Activated CD8-positive, alpha-beta memory T cell treated with anti-CD3 and anti-CD28 coated beads, Interleukin-2, amount 50 U/mL, for 24 hours (primary cell): ENCODE measurements around the gene PYGO1.
"Not testable (repeated sequence)": the region's sequence is repeated elsewhere in the genome, so short reads cannot be mapped to it uniquely, and the experiment has no call there.

ENCODE experiments used
- DNase-seq: peaks from one replicate; pipeline ENCODE4 v3.0.0-alpha.2; 2020; ENCODE audit errors: extremely low read depth

PYGO1 gene

DNA sequence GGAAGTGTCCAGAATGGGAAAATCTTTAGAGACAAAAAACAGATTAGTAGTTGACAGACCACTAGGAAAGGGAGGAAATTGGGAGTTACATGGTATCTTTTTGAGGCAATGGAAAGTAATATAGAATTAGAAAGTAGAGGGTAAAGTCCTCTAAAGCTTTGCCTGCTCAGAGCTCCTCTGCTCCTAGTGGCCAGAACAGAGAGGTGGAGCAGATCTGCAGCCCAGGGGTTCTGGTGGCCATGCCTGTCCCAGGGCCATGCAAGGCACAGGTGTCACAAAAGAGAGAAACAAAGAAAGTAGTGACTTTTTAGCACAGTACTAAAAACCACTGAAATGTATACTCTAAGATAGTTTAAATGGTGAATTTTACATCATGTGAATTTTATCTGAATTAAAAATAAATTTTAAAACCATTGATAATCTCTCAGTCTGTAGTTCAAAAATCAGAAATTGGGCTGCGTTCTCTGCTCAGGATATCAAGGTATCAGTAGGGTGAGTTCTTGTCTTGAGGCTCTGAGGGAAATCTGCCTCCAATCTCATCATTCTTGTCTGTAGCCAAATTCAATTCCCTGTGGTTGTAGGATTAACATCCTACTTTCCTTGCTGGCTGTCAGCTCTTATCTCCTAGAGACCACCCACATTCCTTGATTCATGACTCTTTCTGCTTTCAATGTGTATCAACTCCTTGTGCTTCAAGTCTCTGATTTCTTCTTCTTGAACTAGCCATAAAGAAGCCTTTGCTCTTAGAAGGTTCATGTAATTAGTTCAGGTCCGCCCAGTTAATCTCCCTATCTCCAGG is 23.6 kb downstream of the PYGO1 start:
- no peak for DNase-seq

DNA sequence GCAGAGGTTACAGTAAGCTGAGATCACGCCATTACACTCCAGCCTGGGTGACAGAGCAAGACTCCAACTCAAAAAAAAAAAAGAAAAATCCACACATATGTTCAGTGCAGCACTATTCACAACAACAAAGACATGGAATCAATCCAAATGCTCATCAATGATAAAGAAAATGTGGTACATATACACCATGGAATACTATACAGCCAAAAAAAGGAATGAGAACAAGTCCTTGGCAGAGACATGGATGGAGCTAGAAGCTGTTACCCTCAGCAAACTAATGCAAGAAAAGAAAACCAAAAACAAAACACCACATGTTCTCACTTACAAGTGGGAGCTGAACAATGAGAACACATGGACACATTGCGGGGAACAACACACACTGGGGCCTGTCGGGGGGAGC is 25.5 kb downstream of the PYGO1 start:
- DNase-seq = no peak

DNA sequence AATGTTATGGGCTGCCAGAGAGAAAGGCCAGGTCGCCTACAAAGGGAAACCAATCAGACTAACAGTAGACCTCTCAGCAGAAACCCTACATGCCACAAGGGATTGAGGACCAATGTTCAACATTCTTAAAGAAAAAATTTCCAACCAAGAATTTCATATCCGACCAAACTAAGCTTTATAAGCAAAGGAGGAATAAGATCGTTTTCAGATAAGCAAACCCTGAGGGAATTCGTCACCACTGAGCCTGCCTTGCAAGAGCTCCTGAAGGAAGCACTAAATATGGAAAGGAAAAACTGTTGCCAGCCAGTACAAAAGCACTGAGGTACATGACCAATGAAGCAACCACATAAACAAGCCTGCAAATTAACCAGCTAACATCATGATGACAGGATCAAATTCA is 33.1 kb downstream of the PYGO1 start:
- no peak for DNase-seq

DNA sequence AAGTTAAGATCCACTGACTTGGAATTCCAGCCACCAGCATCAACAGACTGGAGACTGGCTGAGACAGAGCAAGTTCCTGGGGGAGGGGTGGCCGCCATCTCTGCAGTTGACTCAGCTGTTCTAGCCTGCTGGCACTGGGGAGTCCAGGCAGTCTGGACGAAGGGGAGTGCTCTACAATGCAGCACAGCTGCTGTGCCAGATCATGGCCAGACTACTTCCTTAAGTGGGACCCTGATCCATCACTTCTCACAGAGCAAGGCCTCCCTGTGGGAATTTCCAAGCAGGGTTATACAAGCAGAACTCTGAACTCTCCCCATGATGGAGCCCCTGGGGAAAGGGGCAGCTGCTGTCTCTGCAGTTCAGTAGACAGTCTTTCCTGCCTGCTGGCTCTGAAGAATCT is 35.2 kb downstream of the PYGO1 start:
- no peak for DNase-seq

DNA sequence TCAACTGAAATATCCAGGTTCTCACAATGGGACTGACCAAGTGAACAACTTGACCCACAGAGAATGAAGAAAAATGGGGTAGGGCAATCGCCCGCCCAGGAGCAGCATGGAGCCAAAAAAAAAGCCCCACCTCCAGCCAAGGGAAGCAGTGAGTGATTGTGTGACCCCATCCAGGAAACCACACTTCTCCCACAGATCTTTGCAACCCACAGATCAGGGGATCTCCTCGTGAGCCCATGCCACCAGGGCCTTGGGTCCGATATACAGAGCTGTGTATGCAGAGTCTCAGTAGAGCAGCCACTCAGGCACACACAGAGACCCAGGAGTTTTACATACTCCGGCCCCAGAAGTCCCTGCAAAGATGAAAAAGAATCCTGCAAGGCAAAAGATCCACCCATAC is 35.7 kb downstream of the PYGO1 start:
- DNase-seq = no peak

DNA sequence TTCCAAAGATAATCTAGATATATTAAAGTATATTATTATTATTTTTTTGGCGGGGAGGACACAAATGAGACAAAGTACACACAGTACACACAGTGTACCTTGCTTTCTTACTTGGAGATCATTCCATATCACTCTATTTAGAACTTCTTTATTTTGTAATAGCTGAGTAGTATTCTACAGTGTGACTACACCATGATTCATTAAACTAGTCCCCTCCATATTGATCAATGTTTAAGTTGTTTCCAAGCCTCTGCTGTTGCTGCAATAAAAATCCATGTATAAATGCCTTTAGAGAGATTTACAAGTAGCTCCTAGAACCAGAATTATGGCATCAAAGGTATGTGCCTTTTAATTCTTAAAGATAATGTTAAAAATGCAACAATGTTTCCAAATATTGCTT is 38.8 kb downstream of the PYGO1 start:
- no peak for DNase-seq

DNA sequence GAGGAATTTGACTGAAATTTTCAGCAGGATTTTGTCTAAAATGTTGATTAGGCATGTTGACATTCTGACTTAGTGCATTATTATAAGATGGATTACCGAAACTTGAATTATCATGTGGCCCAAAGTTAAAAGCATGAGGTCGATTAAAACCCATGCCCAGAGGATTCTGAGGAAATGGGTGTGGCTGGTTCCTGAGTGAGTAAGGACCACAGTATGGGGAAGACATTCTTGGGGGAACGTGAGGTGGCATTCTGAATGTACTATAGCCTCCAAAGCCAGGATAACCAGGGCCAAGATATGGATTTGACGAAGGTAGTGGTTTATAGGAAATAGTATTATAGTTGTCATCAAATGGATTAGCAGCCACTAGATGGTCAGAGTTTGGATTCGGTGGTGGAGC is 41.4 kb downstream of the PYGO1 start:
- no peak for DNase-seq

DNA sequence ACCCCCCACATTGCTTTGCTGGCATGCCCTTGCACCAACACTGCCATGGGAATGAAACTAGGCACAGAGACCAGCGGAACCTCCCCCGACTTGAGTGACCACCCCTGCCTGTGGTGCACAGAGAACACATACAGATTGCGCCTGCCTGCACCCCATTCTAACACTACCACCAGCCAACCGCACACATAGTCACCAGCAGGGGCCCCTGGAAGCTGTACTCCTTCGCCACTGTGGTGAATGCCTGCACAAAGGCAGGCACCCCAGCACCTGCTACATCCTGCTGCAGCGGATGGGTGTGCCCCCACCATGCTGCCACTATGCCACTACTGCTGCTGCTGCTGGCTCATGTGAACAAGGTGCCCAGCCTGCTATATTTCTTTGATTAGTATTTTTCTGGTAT is 52.7 kb downstream of the PYGO1 start:
- DNase-seq = no peak

DNA sequence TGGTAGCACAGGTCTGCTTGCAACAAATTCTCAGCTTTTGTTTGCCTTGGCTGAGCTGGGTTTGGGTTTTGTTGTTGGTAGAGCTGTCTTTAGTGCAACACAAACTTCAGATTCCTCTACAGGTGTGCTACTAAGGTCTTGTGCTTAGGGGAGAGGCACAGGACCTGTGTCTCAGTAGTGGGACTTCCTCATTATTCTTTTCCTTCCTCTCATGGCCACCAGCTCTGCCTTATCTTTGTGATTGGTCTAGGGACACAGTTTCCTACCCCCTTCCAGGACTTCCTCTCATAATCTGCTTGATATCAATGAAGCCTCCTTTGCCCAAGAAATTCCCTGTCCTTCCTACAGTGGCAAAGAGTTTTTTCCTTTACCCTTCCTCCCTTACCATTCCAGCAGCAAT is 55.2 kb downstream of the PYGO1 start:
- no peak for DNase-seq

DNA sequence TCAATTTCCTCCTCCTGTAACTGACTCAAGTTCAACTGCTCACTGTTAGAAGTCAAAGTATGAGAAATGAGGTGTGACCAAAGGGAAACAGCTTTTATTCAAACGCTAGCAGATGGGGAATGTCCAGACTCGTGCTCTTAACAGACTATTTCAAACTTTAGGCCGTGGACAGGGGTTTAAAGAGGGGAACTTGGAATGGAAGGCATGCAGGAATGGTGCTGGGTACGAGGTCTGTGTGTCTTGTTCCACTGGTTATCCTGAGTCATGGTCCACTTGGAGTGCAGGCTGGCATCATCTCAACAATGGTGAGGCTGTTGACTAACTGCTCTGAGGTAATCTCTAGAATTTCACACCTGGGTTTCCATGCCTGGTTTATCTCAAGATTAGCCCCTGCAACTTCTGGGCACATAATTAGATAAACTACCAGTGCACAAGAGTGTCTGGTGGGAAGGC is 57.3 kb downstream of the PYGO1 start:
- DNase-seq = no peak

DNA sequence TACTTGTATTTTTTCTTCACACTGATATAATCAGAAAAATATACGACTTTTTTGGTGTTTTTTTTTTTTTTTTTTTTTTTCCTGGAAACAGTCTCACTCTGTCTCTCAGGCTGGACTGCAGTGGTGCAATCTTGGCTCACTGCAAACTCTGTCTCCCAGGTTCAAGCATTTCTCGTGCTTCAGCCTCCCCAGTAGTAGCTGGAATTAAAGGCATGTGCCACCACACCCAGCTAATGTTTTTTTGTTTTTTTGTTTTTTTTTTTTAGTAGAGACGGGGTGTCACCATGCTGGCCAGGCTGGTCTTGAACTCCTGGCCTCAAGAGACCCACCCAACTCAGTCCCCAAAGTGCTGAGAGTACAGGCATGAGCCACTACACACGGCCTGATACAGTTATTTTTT is 59.3 kb downstream of the PYGO1 start:
- DNase-seq = no peak

DNA sequence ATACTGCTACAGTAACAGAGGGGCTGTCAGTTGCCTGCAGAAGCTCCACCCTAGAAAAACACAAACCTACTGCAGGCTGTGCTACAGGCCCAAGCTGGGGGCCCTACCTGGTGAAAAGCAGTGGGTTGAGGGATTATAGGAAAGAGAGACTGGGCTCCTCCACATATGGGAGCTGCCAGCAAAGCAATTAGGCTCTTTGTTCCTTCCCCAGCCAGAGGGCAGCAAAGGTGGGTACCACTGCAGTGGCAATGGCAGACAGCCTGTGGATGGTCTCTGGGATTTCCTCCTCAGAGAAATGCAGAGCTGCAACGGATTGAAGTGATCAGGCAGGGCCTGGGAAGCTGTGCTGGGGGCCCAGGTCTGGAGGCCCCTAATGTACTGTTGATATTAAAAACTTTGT is 61.0 kb downstream of the PYGO1 start:
- DNase-seq = no peak

DNA sequence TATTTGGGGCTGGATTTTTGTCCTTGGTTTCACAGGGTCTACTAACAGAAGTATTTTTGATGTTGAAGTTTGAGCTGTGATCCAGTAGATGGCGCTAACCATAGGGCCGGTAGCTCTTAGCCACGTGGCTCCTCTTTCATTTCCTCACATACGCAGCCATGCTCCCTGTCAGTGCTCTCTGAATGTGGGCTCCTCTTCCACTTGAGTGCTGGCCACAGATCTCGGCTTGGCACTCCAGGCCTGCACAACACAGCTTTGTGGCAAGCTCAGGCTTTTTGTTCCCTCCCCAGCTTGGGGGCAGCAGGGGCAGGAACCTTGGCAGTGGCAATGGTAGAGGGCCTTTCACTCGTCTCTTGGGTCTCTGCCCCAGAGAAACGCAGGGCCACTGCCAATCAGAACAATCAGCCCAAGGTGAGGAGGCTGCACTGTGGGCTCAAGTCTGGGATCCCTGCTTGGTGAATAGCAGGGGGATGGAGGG is 61.5 kb downstream of the PYGO1 start:
- DNase-seq = no peak

DNA sequence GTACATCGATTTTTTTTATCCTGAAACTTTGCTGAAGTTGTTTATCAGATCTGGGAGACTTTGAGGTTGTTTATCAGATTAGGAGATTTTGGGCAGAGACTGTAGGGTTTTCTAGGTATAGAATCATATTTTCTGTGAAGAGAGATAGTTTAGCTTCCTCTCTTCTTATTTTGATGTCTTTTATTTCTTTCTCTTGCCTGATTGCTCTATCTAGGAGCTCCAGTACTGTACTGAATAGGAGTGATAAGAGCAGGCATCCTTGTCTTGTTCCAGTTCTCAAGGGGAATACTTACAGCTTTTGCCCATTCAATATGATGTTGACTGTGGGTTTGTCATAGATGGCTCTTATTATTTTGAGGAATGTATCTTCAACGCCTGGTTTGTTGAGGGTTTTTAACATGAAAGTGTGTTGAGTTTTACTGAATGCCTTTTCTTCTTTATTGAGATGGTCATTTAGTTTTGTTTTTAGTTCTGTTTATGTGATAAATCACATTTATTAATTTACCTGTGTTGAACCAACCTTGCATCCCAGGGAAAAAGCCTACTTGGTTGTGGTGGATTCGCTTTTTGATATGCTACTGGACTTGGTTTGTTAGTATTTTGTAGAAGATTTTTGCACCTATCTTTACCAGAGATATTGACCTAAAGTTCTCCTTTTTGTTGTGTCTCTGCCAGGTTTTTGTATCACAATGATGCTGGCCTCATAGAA is 65.2 kb downstream of the PYGO1 start:
- no peak for DNase-seq

DNA sequence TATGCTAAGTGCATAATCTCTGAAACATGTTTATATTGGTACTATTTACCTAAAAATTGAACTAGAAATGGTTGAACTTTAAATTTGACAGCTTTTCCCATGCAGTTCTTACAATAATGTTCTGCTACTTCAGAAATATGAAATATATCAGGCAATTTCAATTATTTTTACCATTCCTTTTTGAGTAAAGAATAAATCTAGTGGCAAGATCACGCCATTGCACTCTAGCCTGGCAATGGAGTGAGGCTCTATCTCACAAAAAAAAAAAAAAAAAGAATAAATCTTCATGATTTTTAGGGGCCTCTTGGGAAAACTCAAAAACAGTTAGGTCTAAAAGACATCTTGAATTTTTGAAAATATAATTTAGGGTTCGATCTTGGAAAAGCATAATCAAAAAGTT is 69.5 kb downstream of the PYGO1 start:
- DNase-seq = no peak

DNA sequence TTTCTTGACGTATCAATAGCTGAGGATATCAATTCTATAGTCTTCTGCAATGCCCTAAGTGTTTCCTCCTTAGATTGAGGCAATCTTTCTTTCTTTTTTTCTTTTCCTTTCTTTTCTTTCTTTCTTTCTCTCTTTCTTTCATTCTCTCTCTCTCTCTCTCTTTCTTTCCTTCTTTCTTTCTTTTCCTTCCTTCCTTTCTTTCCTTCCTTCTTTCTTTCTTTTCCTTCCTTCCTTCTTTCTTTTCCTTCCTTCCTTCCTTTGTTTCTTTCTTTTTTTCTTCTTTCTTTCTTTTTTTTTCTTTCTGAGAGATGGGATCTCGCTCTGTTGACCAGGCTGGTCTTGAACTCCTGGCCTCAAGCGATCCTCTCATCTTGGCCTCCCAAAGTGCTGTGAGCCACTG is 70.1 kb downstream of the PYGO1 start:
- DNase-seq = no peak

DNA sequence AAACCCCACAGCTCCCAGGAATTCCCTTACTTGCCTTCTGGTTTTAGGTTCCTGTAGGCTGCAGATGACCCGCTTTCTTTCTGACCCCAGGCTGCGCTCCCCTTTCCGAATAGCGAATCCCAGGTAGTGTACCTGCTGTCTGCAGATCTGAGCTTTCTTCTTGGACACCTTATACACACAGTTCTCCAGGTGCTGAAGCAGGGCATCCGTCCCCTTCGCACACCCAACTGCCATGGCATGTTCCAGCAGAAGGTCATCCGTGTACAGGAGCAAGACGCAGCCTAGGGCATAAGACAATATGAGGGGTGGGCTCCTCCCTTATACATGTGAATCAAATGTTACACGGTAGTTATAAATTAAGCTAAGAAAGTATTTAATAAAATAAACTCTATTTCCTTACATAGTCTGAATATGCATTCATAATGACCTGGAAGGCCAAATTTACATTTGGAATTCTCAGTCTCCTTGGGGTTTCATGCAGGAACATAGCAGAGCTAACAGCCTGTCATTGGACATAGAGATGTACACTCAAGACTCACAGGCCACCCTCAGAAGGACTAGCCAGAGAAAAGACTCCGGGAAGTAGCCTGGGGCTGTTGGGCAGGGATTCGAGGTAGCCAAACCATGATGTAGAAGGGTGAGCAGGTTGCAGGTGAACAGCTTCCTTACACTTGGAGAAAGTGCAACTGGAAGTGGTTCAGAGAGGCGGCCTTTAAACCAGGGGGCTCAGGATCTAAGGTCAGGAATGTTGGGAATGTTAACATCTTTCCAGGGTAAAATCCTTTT is 72.0 kb downstream of the PYGO1 start:
- no peak for DNase-seq

DNA sequence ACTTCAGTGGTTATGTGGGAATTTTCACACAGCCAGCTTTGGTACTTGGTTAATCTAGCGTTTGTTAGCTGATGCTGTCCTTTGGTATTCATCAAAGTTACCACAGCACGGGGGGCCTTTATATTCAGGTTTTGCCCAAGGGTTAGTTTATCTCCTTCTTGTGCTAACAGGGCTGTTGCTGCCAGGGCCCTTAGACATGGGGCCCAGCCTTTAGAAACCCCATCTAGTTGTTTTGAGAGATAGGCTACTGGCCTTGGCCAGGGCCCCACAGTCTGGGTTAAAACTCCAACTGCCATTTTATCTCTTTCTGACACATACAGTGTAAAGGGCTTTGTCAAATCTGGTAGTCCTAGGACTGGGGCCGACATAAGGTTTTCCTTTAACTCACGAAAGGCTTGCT is 72.7 kb downstream of the PYGO1 start:
- no peak for DNase-seq

DNA sequence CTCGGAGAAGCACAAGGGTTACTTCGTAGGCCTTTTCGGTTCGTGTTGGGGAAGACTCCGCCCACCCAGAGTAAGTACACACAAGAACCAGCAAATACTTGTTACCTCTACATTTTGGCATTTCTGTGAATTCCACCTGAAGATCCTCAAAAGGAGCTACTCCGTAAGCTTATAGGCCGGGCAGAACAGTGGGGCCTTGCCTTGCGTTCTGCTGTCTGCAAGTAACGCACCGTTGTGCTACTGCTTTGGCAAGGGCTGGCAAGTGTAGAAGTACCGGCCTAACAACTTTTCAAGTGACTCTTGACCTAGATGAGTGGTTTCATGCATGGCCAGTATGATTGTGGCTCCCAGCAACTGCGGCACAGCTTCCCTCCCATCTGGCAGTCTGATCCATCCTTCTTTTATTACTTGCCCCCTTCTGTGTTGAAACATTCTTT is 73.7 kb downstream of the PYGO1 start:
- no peak for DNase-seq

DNA sequence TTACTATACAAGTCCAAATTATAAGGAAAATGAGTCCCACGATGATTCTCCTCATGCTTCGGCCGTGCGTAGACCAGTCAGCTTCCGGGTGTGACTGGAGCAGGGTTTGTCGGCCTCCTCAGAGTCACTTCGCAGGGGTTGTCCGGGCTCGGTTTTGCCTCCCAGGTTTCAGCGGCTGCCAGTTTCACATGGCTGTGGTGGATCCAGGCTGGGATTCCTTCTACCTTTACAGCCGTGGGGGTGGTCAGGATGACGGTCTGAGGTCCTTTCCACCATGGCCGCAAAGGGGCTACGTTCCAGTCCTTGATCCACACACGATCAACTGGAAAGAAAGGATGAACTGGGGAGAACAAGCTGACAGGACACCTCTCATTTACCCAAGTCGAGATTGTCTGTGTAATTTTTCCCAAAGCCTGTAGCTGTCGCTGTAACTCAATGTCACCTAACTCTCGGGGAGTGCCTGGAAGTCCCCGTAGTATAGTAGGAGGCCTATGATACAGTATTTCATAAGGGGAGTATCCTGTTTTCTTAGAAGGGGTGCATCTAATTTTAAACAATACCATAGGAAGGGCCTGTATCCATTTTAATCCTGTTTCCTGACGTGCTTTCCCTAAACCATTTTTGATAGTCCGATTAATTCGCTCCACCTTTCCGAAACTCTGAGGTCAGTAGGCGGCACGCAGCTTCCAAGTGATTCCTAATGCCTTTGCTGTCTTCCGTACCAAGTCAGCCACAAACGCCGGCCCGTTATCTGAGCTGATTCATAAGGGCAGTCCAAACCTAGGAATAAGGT is 74.3 kb downstream of the PYGO1 start:
- DNase-seq = not testable (repeated sequence)

DNA sequence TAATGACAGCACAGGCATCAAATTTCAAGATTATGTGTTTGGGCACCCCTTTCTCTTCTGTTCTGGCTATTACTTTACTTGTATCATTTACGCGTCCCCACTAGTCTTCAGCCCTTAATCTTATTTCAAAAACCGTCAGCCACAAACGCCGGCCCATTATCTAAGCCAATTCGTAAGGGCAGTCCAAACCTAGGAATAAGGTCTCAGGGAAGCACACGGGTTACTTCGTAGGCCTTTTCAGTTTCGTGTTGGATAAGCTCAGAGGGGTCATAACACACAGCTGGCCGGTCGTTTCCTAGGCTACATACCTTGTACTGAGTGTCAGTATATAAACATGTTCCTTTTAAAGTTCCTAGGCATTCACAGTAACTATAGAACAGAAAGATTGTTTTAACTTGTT is 75.0 kb downstream of the PYGO1 start:
- no peak for DNase-seq

DNA sequence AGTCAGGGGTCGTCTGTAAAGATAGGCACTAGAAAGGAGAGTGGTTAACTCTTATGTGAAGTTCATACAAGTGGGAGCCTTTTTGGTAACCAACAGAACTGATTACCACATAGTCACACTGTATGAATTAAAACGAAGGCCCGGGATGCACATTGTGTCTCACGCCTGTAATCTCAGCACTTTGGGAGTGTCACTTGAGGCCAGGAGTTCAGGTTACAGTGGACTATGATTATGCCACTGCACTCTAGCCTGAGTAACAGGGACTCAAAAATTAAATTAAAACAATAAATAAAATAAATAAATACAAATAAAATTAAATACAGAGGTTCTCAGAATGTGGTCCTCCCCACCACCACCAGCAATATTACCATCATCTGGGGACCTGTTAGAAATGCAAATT is 80.6 kb downstream of the PYGO1 start:
- no peak for DNase-seq
